Stimulated activated CD4-positive, alpha-beta T cell treated with anti-CD3 and anti-CD28 coated beads, TNF-alpha, amount 100 ng/mL, for 4 hours (primary cell): ENCODE results near the gene P2RY10.
"Not testable (repeated sequence)": the region's sequence is repeated elsewhere in the genome, so short reads cannot be mapped to it uniquely, and the experiment has no call there.

ENCODE experiments used
- DNase-seq, 3 experiments: peaks; one replicate each; pipeline ENCODE4 v3.0.0-alpha.2; 2020; ENCODE audit warnings: low read depth in 3 of 3

Gene P2RY10, protein sequence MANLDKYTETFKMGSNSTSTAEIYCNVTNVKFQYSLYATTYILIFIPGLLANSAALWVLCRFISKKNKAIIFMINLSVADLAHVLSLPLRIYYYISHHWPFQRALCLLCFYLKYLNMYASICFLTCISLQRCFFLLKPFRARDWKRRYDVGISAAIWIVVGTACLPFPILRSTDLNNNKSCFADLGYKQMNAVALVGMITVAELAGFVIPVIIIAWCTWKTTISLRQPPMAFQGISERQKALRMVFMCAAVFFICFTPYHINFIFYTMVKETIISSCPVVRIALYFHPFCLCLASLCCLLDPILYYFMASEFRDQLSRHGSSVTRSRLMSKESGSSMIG

GRCh38 chrX:78945186-78945912 is at the start of gene P2RY10:
TSS of gene P2RY10 (plus strand) at chrX:78945391. CDS start at chrX:78960521, 15,130 bp downstream.
- DNase-seq, result no peak

GRCh38 chrX:78922754-78923153 is 22.4 kb upstream of the P2RY10 start:
- DNase-seq, result no peak

DNA sequence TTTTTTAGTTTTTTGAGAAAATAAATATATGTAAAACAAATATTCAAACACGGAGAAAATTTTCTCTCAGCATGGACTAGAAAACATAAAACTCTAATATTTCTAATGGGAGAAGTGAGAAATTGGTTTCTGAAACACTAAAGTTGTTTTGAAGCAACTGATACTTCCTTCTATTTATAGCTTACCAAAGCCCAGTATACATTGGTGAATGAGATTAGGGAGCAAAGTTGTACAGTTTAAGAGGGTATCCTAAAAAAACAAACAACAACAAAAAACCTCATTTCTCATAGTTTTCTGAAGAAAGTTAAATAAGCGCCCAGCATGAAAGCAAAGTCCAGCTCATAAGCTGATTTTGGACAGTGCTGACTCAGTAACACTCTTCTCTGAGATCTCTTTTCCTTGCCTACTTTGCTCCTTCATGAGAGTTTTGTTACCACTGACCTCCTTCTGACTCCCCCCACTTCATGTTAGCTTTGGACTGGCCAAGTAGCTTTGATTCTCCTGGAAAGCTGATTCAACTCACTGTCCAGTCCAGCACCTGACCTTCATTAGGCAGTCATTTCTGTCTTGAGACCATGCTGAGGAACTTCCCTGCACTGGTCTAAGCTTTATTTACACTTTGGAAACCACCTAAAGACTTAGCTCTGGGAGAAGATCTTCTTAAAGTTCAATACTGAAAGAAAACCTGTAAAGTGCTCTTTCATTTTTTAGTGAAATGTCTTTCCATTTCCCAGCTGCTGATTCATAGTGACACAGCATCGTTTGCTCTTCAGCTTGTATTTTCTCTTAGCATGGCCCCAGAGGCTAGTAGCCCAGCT is 21.8 kb upstream of the P2RY10 start:
- no peak for DNase-seq

DNA sequence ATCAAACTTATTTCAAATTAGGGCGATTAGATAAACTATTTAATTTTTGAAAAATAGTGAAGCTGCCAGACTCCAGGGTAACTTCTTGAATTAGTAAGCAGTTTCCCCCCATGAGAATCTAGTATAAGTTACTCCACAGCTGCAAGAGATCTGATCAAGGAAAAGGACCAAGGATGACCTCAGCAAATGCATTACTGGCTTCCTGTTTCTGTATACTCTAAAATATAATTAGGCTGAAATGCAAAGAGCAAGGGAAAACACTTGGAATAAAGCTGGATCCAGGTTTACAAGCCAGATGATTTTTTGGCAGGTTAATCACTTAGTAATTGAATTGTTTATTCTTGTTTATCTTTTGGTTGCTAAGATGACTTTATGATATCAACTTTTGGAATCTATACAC is 13.4 kb upstream of the P2RY10 start:
- no peak for DNase-seq

- DNase-seq, result no peak
Measured at GRCh38 chrX:78934866-78935265, 10.3 kb upstream of the P2RY10 start.

- no peak for DNase-seq
Measured at GRCh38 chrX:78944351-78944750, 840 bp upstream of the P2RY10 start.

DNA sequence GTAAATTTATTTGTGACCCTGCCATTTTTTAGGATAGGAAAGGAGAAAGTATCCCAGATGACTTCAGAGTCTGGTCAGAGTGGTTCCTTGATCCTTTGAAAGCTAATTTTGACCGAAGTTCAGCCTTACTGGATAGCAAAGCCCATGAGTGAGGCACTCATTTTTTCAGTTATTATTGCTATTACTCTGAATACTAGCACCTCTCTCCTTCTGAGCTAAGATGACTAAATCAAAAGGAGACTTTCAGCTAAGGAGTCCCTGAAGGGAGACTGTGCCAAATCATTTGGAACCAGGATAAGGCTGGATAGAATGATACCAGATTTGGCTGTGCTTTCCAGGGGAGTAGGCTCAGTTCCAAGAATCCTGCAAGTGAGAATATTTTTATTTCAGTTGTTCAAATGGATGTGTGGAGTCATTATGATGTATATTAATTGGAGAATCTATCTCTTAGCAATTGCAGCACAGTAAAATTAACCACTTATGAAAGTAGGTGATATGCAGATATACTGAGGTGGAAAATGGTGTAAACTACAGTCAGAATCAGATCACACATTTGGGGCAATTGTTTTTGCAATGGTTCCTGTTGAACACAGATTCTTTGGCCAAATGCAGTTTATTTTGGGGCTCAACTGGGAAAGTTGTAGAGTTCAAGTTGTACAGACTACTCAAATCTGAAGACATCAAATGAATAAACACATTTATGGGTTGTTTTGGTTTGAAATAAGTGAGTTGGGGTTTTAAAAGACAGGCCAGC is 1.2 kb downstream of the P2RY10 start:
- DNase-seq, result no peak

DNA sequence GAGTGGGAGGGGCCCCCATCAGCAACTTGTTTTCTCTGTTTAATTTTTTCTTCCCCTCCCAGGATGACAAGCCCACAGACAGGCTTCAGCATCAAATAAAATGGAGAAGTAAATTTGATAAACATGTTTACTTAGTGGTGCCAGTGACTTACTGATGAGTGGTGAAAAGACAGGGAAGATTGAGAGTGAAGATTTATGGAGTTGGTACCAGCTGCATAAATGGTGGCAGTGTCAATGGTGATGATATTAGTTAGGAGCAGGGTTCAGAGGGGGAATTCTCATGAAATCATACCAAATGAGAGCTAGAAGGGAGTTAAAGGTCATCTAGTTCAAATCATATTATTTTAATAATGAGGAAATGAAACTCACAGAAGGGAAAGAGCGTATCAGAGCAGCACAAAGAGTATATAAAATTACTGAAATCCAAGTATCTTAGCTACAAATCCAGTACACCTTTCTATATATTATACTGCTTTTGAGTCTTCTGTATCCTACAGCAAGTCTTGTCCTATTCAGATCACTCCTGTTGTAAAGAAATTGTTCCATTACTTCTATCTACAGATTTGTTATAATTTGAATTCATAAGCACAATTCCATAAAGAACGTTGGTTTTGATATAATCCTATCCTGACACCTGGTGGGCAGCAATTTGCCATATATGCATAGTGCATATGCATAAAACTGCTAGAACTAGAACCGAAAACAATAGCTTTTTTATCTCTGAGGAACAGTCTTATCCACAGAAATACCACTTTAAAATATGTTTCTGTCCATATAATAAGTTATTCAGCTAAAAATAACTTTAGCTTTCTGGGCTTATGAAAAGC is 5.0 kb downstream of the P2RY10 start:
- DNase-seq, result no peak

DNA sequence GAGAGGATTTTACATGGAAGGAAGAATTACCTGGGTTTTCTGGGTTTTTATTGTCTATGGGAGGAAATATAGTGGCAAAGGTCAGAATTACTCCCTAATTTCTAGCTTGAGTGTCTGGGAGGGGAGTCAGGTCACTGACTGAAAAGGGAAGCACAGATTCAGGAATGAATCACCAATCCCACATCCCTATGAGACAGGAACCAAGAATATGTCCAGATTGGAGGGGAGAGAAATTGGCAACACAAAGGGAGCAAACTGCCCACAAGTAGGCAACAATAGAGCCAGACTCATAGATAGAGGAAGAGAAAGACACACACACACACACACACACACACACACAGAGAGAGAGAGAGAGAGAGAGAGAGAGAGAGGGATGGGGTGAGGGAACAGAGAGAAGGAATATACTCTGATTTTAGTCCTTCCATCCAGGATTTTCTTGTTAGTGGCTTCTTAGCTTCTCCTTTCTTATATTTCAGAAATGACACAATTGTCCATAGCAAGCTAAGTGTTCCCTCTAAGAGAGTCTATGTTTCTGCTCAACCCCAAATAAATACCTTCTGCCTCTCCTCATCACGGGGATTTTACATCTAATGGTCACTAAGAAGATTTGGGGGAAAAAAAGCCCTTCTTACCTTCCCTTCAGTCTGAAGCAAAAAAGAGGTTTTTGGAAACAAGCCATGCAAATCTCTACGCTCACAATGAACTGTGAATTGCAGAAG is 12.0 kb downstream of the P2RY10 start:
- DNase-seq, result no peak

- no peak for DNase-seq
Measured at GRCh38 chrX:78957768-78958130, 12.6 kb downstream of the P2RY10 start.

- DNase-seq, result no peak
Measured at GRCh38 chrX:78958419-78959116, 13.4 kb downstream of the P2RY10 start.

GRCh38 chrX:78960888-78961287 is 15.7 kb downstream of the P2RY10 start:
- no peak for DNase-seq

DNA sequence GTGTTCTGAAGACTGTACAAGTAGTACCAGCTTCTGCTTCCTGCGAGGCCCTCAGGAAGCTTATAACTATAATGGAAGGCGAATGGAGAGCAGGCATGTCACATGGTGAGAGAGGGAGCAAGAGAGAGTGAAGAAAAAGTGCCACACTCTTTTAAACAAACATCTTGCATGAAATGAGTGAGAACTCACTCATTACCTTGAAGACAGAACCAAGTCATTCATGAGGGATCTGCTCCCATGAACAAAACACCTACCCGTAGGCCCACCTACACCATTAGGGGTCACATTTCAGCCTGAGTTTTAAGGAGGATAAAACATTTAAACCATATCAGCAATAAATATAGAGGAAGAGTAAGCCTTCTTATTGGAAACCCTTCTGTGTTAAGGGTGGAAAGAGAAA is 19.4 kb downstream of the P2RY10 start:
- no peak for DNase-seq

- DNase-seq, result no peak
Measured at GRCh38 chrX:78979789-78980464, 34.7 kb downstream of the P2RY10 start.

- no peak for DNase-seq
Measured at GRCh38 chrX:78989349-78989748, 44.2 kb downstream of the P2RY10 start.

DNA sequence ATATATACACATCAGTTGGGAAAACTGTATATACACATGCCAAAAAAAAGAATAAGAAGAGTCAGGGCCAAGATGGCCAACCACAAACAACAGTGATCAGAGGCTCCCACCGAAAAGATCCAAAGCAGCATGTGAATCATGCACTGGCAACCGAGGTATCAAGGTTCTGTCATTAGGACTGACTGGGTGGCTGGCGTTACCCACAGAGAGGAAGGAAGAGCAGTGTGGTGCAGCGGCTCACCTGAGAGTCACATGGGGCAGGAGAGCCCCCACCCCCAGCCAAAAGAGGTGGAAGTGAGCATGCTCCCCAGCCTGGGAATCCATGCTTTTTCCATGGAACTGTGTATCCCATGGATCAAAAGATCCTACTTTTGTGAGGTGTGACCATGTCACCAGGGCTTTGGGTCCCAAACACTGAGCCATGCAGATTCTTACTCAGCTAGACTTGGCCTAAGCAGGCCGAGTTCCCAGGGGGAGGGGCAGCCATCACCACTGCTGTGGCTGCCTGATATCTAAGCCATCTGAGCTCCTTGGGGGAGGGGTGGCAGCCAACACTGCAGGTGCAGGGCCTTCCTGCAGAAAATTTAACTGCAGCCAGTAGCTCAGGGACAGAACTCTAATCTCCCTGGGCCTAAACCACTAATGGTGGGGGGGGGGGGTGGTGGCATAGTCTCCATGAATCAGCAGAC is 52.8 kb downstream of the P2RY10 start:
- no peak for DNase-seq

DNA sequence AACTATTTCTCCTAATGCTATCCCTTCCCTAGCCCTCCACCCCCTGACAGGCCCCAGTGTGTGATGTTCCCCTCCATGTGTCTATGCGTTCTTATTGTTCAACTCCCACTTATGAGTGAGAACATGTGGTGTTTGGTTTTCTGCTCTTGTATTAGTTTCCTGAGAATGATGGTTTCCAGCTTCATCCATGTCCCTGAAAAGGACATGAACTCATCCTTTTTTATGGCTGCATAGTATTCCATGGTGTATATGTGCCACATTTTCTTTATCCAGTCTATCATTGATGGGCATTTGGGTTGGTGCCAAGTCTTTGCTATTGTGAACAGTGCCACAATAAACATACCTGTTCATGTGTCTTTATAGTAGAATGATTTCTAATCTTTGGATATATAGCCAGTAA is 62.3 kb downstream of the P2RY10 start:
- DNase-seq, result not testable (repeated sequence)
